HFF-Myc (cell line): ENCODE results near the gene ZNF177.

ENCODE experiments used
- DNase-seq: peaks from one replicate; pipeline ENCODE4 v3.0.0-alpha.2; 2011; ENCODE audit warnings: low read depth; ENCODE audit errors: extremely low read depth
- H3K4me3 ChIP-seq: replicated peaks from 2 replicates; pipeline ENCODE4 v1.5.1; 2011; ENCODE audit warnings: low read depth, mild to moderate bottlenecking, control low read depth, low read length
- TF ChIP-seq, protein P1 (sequence below): IDR thresholded peaks from 2 replicates; pipeline ENCODE4 v1.5.1; 2012; ENCODE audit warnings: mild to moderate bottlenecking, low read depth, low read length, control low read depth; ENCODE audit errors: missing control alignments

ZNF177 gene

DNA sequence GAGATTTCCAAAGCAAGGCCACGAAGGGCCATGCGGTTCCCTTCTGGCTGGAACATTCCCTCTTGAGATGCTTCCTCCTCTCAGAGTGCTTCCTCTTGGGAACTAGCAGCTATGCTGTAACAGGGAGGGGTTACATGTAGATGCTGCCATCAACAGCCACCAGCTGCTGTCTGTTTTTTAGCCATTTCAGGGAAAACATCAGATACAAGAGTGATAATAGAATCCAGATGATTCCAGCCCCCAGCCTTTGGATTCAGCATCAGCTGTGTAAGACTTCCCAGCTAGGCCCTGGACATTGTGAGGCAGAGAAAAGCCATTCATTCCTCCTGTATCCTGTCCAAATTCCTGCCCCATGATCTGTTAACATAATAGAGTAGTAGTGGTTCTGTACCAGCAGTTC is 8.2 kb upstream of the ZNF177 start:
- no peak for DNase-seq
- TF ChIP-seq, protein P1, sequence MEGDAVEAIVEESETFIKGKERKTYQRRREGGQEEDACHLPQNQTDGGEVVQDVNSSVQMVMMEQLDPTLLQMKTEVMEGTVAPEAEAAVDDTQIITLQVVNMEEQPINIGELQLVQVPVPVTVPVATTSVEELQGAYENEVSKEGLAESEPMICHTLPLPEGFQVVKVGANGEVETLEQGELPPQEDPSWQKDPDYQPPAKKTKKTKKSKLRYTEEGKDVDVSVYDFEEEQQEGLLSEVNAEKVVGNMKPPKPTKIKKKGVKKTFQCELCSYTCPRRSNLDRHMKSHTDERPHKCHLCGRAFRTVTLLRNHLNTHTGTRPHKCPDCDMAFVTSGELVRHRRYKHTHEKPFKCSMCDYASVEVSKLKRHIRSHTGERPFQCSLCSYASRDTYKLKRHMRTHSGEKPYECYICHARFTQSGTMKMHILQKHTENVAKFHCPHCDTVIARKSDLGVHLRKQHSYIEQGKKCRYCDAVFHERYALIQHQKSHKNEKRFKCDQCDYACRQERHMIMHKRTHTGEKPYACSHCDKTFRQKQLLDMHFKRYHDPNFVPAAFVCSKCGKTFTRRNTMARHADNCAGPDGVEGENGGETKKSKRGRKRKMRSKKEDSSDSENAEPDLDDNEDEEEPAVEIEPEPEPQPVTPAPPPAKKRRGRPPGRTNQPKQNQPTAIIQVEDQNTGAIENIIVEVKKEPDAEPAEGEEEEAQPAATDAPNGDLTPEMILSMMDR, result no peak
- H3K4me3 ChIP-seq, result no peak overlapping the region

GRCh38 chr19:9370738-9371619 is 8.2 kb downstream of the ZNF177 start:
- no peak for DNase-seq
- TF ChIP-seq, protein P1, result no peak
- H3K4me3 ChIP-seq, result no peak overlapping the region

DNA sequence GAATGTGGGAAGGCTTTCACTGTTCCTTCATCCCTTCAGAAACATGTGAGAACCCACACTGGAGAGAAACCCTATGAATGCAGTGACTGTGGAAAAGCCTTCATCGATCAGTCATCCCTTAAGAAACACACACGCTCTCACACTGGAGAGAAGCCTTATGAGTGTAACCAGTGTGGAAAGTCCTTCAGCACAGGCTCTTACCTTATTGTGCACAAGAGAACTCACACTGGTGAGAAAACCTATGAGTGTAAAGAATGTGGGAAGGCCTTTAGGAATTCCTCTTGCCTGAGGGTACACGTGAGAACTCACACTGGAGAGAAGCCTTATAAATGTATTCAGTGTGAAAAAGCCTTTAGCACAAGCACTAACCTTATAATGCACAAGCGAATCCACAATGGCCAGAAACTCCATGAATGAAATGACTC is 18.6 kb downstream of the ZNF177 start:
- DNase-seq, result no peak
- no peak overlapping the region for H3K4me3 ChIP-seq
- TF ChIP-seq, protein P1, result no peak

DNA sequence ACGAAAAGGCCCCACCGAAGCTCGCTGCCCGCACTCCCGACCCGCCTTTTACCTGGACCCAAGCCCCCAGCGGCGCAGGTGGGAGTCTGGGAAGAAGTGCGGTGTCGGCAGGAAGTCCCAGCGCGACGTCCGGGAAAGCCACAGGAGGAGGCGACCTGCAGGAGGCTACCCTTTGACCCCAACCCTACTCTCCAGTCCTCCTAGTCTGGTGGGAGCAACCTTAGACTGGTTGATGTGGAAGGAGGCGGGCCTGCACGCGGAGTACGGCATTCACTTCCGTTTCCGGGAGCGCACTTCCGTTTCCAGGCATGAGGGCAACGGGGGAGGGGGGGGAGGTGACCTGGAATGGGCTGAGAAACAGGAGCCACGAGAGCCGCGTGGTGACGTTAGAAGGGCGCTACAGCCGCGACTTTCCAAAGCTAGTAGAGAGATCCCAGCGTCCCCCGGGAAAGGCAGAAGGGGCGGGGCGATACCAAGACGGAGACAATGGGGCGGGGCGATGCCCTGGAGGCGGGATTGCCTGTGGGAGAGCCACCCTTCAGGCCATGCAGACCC is 44.1 kb downstream of the ZNF177 start:
- peak overlapping the region; percentile 53 for H3K4me3 ChIP-seq
- TF ChIP-seq, protein P1, result no peak
- peak; percentile 40 for DNase-seq

GRCh38 chr19:9407827-9408226 is 45.0 kb downstream of the ZNF177 start:
- no peak overlapping the region for H3K4me3 ChIP-seq
- DNase-seq, result no peak
- TF ChIP-seq, protein P1, result no peak

- no peak overlapping the region for H3K4me3 ChIP-seq
These were observed 50.6 kb downstream of the ZNF177 start for GRCh38 chr19:9413240-9413954.

More at GRCh38 chr19:9413240-9413954, 50.6 kb downstream of the ZNF177 start:
- TF ChIP-seq, protein P1, result no peak
- no peak for DNase-seq
